Measurements from ENCODE around the gene PNMA8A.
A peak's percentile ranks its signal among the peaks of the same experiment; 100 is the strongest.

The PNMA8A gene

DNA sequence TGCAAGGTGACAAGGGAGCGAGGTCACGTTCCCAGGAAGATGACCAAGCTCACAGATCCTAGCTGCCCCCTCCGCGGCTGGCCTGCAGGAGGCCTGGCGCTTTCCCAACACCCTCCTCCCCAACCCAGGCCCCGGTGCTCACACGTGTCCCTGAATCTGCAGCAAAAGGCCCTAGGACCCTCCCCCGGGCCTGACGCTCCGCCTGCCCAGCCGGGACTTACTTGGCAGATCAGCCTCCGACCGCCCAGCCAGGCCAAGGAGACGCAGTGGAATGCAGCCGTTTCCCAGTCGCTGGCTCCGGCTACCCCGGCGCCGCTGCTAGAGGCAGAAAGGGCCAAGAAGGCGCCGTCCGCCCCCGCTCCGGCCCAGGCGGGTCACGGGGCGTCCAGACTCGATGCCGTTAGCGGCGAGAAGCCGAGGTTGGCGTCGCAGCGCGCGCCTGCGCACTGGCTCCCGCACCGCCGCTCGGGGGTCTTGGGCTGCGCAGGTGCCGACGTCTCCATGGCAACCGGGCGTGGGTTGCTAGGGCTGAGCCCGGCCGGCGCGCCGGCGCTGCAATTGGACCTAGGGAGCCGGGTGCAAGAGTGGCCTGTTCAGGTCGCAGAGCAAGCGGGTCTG is at the start of gene PNMA8A:
Gene PNMA8A, minus strand, starts transcription at position 448 of the 618 bp plus-strand sequence. CDS start 528 bp downstream, outside the sequence.
- peak within 1 kb of the TSS; percentile 46 for H3K4me3 ChIP-seq (ENCODE audit: low read depth, low read length)
- TF ChIP-seq, protein P1, sequence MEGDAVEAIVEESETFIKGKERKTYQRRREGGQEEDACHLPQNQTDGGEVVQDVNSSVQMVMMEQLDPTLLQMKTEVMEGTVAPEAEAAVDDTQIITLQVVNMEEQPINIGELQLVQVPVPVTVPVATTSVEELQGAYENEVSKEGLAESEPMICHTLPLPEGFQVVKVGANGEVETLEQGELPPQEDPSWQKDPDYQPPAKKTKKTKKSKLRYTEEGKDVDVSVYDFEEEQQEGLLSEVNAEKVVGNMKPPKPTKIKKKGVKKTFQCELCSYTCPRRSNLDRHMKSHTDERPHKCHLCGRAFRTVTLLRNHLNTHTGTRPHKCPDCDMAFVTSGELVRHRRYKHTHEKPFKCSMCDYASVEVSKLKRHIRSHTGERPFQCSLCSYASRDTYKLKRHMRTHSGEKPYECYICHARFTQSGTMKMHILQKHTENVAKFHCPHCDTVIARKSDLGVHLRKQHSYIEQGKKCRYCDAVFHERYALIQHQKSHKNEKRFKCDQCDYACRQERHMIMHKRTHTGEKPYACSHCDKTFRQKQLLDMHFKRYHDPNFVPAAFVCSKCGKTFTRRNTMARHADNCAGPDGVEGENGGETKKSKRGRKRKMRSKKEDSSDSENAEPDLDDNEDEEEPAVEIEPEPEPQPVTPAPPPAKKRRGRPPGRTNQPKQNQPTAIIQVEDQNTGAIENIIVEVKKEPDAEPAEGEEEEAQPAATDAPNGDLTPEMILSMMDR (IDR thresholded peaks at IDR 0.05; ENCODE audit: insufficient read depth, low read length, missing control alignments) = peak; percentile 20
- ChIA-PET CTCF (interaction anchor here (1.1 to 1.6 kb wide), 2 partner anchors 12 kb away, joined by 4 to 5 read pairs; no protein-coding TSS in a partner anchor), POLR2A (no interaction called here)
- no peak for DNase-seq (ENCODE audit: low read depth, low spot score)

- ChIA-PET CTCF (interaction anchor here (1.1 to 16.5 kb wide), 3 partner anchors 9 to 23 kb away, joined by 3 to 373 read pairs (median 126); no protein-coding TSS in a partner anchor), POLR2A (no interaction called here)
- no peak for DNase-seq (ENCODE audit: low read depth, low spot score)
- H3K4me3 ChIP-seq (ENCODE audit: low read depth, low read length) = no peak overlapping the region
- TF ChIP-seq, protein P1 (IDR thresholded peaks at IDR 0.05; ENCODE audit: insufficient read depth, low read length, missing control alignments) = no peak
Measured at GRCh38 chr19:46520616-46521015, 49.3 kb upstream of the PNMA8A start.

- TF ChIP-seq, protein P1 (IDR thresholded peaks at IDR 0.05; ENCODE audit: insufficient read depth, low read length, missing control alignments) = no peak
- H3K4me3 ChIP-seq (ENCODE audit: low read depth, low read length) = no peak overlapping the region
- no peak for DNase-seq (ENCODE audit: low read depth, low spot score)
- CTCF ChIA-PET = interaction anchor here (0.6 to 11.6 kb wide), 14 partner anchors 12 to 235 kb away, joined by 3 to 126 read pairs (median 6); no protein-coding TSS in a partner anchor
- POLR2A ChIA-PET = no interaction called here
Measured at GRCh38 chr19:46517471-46517870, 46.1 kb upstream of the PNMA8A start.

DNA sequence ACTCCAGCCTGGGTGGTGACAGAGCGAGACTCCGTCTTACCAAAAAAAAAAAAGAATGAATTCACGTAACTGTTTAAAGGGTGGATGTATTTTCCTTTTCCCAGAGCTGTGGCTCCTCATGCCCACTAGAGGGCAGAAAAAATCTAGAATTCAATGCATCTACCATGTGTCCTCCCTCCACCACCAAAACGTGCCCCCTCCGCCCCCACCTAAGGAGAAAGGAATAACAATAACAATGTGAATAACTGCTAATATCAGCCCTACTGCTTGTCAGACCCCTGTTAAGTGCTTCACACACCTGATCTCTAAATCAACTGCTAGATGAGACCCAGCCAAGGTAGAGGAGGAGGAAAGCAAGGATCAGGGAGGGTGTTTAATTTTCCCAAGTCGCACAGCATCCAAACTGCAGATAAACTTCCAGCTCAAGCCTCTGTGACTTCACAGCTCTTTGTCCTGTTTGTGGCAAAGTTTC is 44.6 kb upstream of the PNMA8A start:
- no peak overlapping the region for H3K4me3 ChIP-seq (ENCODE audit: low read depth, low read length)
- ChIA-PET CTCF (interaction anchor here (0.6 to 11.6 kb wide), 27 partner anchors 7 to 439 kb away, joined by 3 to 126 read pairs (median 5); no protein-coding TSS in a partner anchor), POLR2A (no interaction called here)
- DNase-seq (ENCODE audit: low read depth, low spot score) = no peak
- TF ChIP-seq, protein P1 (IDR thresholded peaks at IDR 0.05; ENCODE audit: insufficient read depth, low read length, missing control alignments) = peak; percentile 60

GRCh38 chr19:46515290-46515609 is 43.9 kb upstream of the PNMA8A start:
- ChIA-PET CTCF (interaction anchor here (0.6 to 11.6 kb wide), 17 partner anchors 8 to 235 kb away, joined by 3 to 126 read pairs (median 6); no protein-coding TSS in a partner anchor), POLR2A (no interaction called here)
- DNase-seq (ENCODE audit: low read depth, low spot score) = no peak
- TF ChIP-seq, protein P1 (IDR thresholded peaks at IDR 0.05; ENCODE audit: insufficient read depth, low read length, missing control alignments) = no peak
- no peak overlapping the region for H3K4me3 ChIP-seq (ENCODE audit: low read depth, low read length)

DNA sequence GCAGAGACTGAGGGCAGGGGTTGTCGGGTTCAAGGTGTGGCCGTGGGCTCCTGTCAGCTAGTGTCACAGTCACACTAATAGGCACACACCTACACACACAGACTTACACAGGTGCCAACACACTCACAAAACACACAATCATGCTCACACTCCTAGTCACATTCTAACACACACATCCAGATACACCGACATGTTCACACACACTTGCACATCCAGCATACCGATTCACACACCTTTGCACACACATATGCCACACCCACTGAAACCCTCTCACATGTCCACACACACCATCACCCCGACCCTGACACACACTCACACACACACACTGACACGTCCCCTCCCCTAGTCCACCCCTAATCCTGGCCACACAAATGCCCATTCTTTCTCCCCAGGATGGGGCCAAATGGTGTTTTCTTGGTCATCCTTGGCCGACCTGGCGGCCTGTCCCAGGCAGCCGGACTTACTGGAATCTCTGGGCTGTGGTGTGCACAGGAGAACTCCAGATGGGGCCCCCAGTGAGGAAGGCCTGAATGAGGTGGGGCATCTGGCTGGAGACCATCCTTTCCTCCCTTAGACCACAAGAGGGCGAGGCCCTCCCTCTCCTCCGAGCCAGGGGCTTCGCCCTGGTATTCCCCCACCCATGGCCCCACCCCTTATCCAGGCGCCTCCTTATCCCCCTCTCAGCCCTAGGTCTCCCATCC is 43.4 kb upstream of the PNMA8A start:
- no peak for DNase-seq (ENCODE audit: low read depth, low spot score)
- POLR2A ChIA-PET = no interaction called here
- CTCF ChIA-PET = interaction anchor here (0.7 to 11.6 kb wide), 16 partner anchors 8 to 234 kb away, joined by 3 to 126 read pairs (median 7); no protein-coding TSS in a partner anchor
- TF ChIP-seq, protein P1 (IDR thresholded peaks at IDR 0.05; ENCODE audit: insufficient read depth, low read length, missing control alignments) = no peak
- no peak overlapping the region for H3K4me3 ChIP-seq (ENCODE audit: low read depth, low read length)

All from AG04449 (cell line).